Esophagus squamous epithelium (tissue), 5 donors: ENCODE measurements around the gene ERP29. TPM values are rescaled to one million over a fixed set of nuclear protein-coding genes. Genes with fewer than 3 reads are reported as not detected.
"Not testable (repeated sequence)": the region's sequence is repeated elsewhere in the genome, so short reads cannot be mapped to it uniquely, and the experiment has no call there.

ENCODE experiments used
- DNase-seq: peaks from one replicate; lab custom pipeline; 2025; lab: John Stamatoyannopoulos, UW
- H3K27ac ChIP-seq, 4 donors: fragments of 200-600 bp; sonication (generic); one replicate each; pipeline ENCODE4 v1.5.1; 2016 to 2019; ENCODE audit warnings: mild to moderate bottlenecking in 1 of 4
- H3K27me3 ChIP-seq, 4 donors: fragments of 200-600 bp; sonication (generic); 1 replicate in 3 of 4; 2 replicates in 1 of 4; pipeline versions ENCODE4 v1.5.1 to v1.6.0; 2017 to 2021; ENCODE audit warnings: antibody characterized with exemption in 1 of 4
- H3K36me3 ChIP-seq, 3 donors: fragments of 200-600 bp; sonication (generic); one replicate each; pipeline ENCODE4 v1.5.1; 2016 to 2019
- H3K4me1 ChIP-seq, 3 donors: fragments of 200-600 bp; sonication (generic); one replicate each; pipeline ENCODE4 v1.5.1; 2017 to 2019
- H3K4me3 ChIP-seq, 4 donors: fragments of 200-600 bp; sonication (generic); 1 replicate in 3 of 4; 2 replicates in 1 of 4; pipeline ENCODE4 v1.5.1; 2016 to 2019; ENCODE audit warnings: mild to moderate bottlenecking in 2 of 4, moderate library complexity in 1 of 4
- H3K9me3 ChIP-seq, 3 donors: fragments of 200-600 bp; sonication (generic); one replicate each; pipeline ENCODE4 v1.5.1; 2016 to 2019
- CTCF ChIP-seq, 6 experiments: fragments of 450-650 bp in 4 of 6; fragments of 200-600 bp in 2 of 6; sonication (generic) in 2 of 6; IDR thresholded peaks; one replicate each; pipeline ENCODE4 v1.5.1; 2016 to 2019; ENCODE audit warnings: antibody characterized with exemption in 6 of 6, mild to moderate bottlenecking in 4 of 6, moderate library complexity in 4 of 6
- POLR2A ChIP-seq, 4 donors: fragments of 450-650 bp; IDR thresholded peaks; one replicate each; pipeline ENCODE4 v1.6.1; 2017; ENCODE audit warnings: antibody characterized with exemption in 4 of 4, mild to moderate bottlenecking in 4 of 4, moderate library complexity in 3 of 4
- WGBS, 2 donors: methylation state at CpG; one replicate each; pipeline ENCODE4 v1.1.5; 2018; 5-methylcytosine and 5-hydroxymethylcytosine counted together
- intact Hi-C: fragments of 100-400 bp; cut with DNase I; formaldehyde crosslinking; loops from one replicate; pipeline ENCODE4 v1.15.0; 2022
- total RNA-seq, 4 donors: library from RNA; depleted of rRNA; stranded (reverse); fragments of >200 nt; gene quantifications; one replicate each; pipeline ENCODE4 v1.1.0, GENCODE V29; 2016
- donor health status: DM: yes; HTN: yes; CAD: no.

The ERP29 gene
- total RNA-seq, 4 donors from 2014 or later, result 35.3 to 61.4 (median 44.2) TPM

GRCh38 chr12:112035219-112035785 lies 22.1 kb downstream of the ERP29 start:
- no peaks in the 10 kb centered on the region for H3K4me1 ChIP-seq
- WGBS, 2 donors, result 84 to 86% methylated on average over 4 of the region's 4 CpGs
- peaks cover 0 to 100% (median 24%) of the 10 kb centered on the region in 3 donors for H3K36me3 ChIP-seq
- no peak overlapping the region for H3K4me3 ChIP-seq
- no peaks in the 10 kb centered on the region for H3K9me3 ChIP-seq
- H3K27me3 ChIP-seq, result no peaks in the 10 kb centered on the region
- intact Hi-C loops, result no loop called here
- TF ChIP-seq POLR2A (IDR thresholded peaks at IDR 0.05) (no peak), CTCF (IDR thresholded peaks at IDR 0.05) (no peak)
- DNase-seq, result no peak
- H3K27ac ChIP-seq, result no peak overlapping the region

GRCh38 chr12:112036614-112037013 lies 23.4 kb downstream of the ERP29 start:
- intact Hi-C loops, H3K4me3 ChIP-seq, H3K27ac ChIP-seq, H3K27me3 ChIP-seq, DNase-seq, H3K4me1 ChIP-seq, H3K9me3 ChIP-seq: not testable (repeated sequence)
- 90 to 92% methylated on average over 12 of the region's 12 CpGs for WGBS, 2 donors
- peaks cover 0 to 100% (median 25%) of the 10 kb centered on the region in 3 donors for H3K36me3 ChIP-seq

GRCh38 chr12:112046003-112046402 lies 32.8 kb downstream of the ERP29 start:
- peak overlapping the region in 3 of 4 donors; percentile 10 to 42 (median 38) for H3K27ac ChIP-seq
- no peak overlapping the region for H3K4me3 ChIP-seq
- no peak for TF ChIP-seq CTCF (IDR thresholded peaks at IDR 0.05)
- TF ChIP-seq POLR2A (IDR thresholded peaks at IDR 0.05), result no peak
- H3K36me3 ChIP-seq, result peaks cover 0 to 100% (median 50%) of the 10 kb centered on the region in 3 donors
- WGBS, 2 donors, result 71 to 74% methylated on average over 4 of the region's 4 CpGs
- no peaks in the 10 kb centered on the region for H3K4me1 ChIP-seq
- no peaks in the 10 kb centered on the region for H3K27me3 ChIP-seq
- intact Hi-C loops, result no loop called here
- no peak for DNase-seq
- H3K9me3 ChIP-seq, result no peaks in the 10 kb centered on the region

GRCh38 chr12:112049351-112049750 lies 36.1 kb downstream of the ERP29 start:
- no peak for DNase-seq
- H3K36me3 ChIP-seq, result peaks cover 8 to 100% (median 44%) of the 10 kb centered on the region in 3 donors
- 93% methylated on average over 11 to 13 of the region's 13 CpGs for WGBS, 2 donors
- no peaks in the 10 kb centered on the region for H3K9me3 ChIP-seq
- intact Hi-C loops, result no loop called here
- no peaks in the 10 kb centered on the region for H3K4me1 ChIP-seq
- no peak for TF ChIP-seq POLR2A (IDR thresholded peaks at IDR 0.05)
- H3K27ac ChIP-seq, result no peak overlapping the region
- H3K4me3 ChIP-seq, result no peak overlapping the region
- no peaks in the 10 kb centered on the region for H3K27me3 ChIP-seq

GRCh38 chr12:112061137-112061536 lies 47.9 kb downstream of the ERP29 start:
- WGBS, 2 donors, result 95 to 100% methylated on average over 2 of the region's 2 CpGs
- Histone ChIP-seq H3K27ac (no peak overlapping the region), H3K4me3 (no peak overlapping the region), H3K9me3 (no peaks in the 10 kb centered on the region), H3K27me3 (no peaks in the 10 kb centered on the region), H3K4me1 (no peaks in the 10 kb centered on the region), H3K36me3 (peaks cover 15 to 100% (median 31%) of the 10 kb centered on the region in 3 donors)
- DNase-seq, result no peak
- intact Hi-C loops, result no loop called here
- TF ChIP-seq POLR2A (IDR thresholded peaks at IDR 0.05) (no peak), CTCF (IDR thresholded peaks at IDR 0.05) (no peak)

- Histone ChIP-seq H3K27me3 (no peaks in the 10 kb centered on the region), H3K4me3 (no peak overlapping the region), H3K27ac (no peak overlapping the region), H3K36me3 (peaks cover 14 to 100% (median 21%) of the 10 kb centered on the region in 3 donors), H3K9me3 (no peaks in the 10 kb centered on the region), H3K4me1 (no peaks in the 10 kb centered on the region)
- 89 to 97% methylated on average over 2 of the region's 2 CpGs for WGBS, 2 donors
- TF ChIP-seq POLR2A (IDR thresholded peaks at IDR 0.05) (no peak), CTCF (IDR thresholded peaks at IDR 0.05) (no peak)
- DNase-seq, result no peak
- intact Hi-C loops, result no loop called here
These were observed 50.0 kb downstream of the ERP29 start for GRCh38 chr12:112063273-112063672.
